ENCODE results near the gene TNNT1. TPM values are rescaled to one million over a fixed set of nuclear protein-coding genes. Genes with fewer than 3 reads are reported as not detected.

The TNNT1 gene
- total and polyA plus RNA-seq, 5 donors from 2014 or later, result not detected

DNA sequence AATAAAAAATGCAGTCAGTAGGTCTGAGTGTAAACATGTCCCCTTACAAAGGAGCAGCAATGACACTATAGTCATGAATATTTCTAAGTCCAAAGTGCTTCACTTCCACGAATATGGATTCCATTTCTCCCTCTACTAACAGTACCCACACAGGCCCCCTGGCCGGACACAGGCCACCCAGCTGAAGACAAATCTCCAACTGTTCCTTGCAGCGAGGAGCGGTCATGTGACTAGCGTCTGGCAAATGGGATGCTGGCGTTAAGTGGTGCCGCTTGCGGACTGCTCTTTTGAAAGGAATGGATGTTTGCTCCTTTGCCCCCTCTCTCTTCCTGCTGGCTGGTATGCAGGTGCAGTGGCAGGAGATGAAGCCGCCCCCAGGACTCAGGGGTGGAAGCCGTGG is 47.7 kb downstream of the TNNT1 start:
- no peak for ATAC-seq (ENCODE audit: low read depth in 2 of 2)

DNA sequence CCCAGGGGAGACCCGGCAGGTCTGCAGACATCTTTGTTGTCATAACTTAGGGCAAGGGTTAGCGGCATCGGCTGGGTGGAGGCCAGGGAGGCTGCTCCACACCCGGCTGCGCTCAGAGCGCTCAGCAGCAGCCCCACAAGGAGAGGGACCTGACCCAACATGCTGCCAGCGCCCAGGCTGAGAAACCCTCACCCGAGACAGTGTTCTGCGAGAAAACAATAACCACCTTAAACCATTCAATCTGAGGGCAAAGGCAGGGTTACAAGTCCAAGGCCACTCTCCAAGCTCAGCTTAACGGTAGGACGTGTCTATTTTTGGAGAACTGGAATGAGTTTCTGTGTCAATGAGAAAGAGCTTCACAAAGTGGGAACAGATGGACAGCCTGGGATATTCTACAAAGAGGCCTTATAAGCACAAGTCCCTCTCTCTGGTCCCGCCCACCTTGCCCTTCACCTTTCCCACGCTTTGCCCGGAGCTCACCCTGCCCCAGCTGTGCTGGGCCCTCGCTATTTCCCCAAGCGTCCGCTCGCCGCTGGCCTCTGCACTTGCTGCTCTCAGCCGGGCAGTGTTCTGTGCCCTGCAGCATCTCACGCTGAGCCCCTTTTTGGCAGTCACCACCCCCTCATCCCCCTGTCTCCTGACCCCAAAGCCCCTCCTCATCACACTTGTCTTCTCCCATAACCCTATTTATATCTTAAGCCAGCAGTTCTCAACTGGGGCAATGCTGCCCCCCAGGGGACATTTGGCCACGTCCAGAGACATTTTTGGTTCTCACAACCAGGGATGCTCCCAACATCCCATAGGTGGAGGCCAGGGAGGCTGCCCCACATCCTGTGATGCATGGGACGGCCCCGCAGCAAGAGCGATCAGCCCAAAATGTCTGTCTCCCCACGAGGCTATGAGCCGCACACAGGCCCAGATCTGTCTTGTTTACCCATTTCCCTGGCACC is 49.2 kb downstream of the TNNT1 start:
- no peaks in the 10 kb centered on the region for H3K27me3 ChIP-seq (ENCODE audit: control insufficient read depth, insufficient read depth, low read length)
- peaks cover 0 to 4% (median 1%) of the 10 kb centered on the region in 4 donors for H3K4me1 Mint-ChIP-seq
- H3K27ac ChIP-seq (ENCODE audit: insufficient read depth, low read length, poor library complexity, severe bottlenecking), result no peak overlapping the region
- no peaks in the 10 kb centered on the region for H3K9me3 Mint-ChIP-seq
- H3K4me3 Mint-ChIP-seq, result no peak overlapping the region
- no peaks in the 10 kb centered on the region for H3K27me3 Mint-ChIP-seq
- H3K4me3 ChIP-seq (ENCODE audit: low read depth, low read length), result no peak overlapping the region
- H3K36me3 Mint-ChIP-seq, result peaks cover 16% of the 10 kb centered on the region
- peak overlapping the region in 1 of 3 donors; percentile 48 for H3K27ac Mint-ChIP-seq
- DNase-seq, result no peak
- H3K4me1 ChIP-seq (ENCODE audit: control insufficient read depth, insufficient read depth, low read length, poor library complexity, severe bottlenecking), result no peaks in the 10 kb centered on the region
- H3K36me3 ChIP-seq (ENCODE audit: control insufficient read depth, insufficient read depth, low read length), result peaks cover 26% of the 10 kb centered on the region
- peaks cover 2 to 7% of the 10 kb centered on the region in 2 experiments for H3K9me3 ChIP-seq (ENCODE audit: control insufficient read depth in 2 of 2, low read length in 2 of 2)
- no peak for ATAC-seq (ENCODE audit: low read depth in 2 of 2)

More for the DNA sequence above, 47.7 kb downstream of the TNNT1 start:
- H3K27me3 ChIP-seq (ENCODE audit: control insufficient read depth, insufficient read depth, low read length), result no peaks in the 10 kb centered on the region
- no peak overlapping the region for H3K27ac Mint-ChIP-seq
- no peak overlapping the region for H3K4me3 ChIP-seq (ENCODE audit: low read depth, low read length)
- H3K27ac ChIP-seq (ENCODE audit: insufficient read depth, low read length, poor library complexity, severe bottlenecking), result no peak overlapping the region
- peaks cover 19% of the 10 kb centered on the region for H3K36me3 Mint-ChIP-seq
- peaks cover 21% of the 10 kb centered on the region for H3K36me3 ChIP-seq (ENCODE audit: control insufficient read depth, insufficient read depth, low read length)
- H3K9me3 Mint-ChIP-seq, result no peaks in the 10 kb centered on the region
- H3K4me1 ChIP-seq (ENCODE audit: control insufficient read depth, insufficient read depth, low read length, poor library complexity, severe bottlenecking), result no peaks in the 10 kb centered on the region
- DNase-seq, result no peak
- H3K9me3 ChIP-seq (ENCODE audit: control insufficient read depth in 2 of 2, low read length in 2 of 2), result peaks cover 2 to 7% of the 10 kb centered on the region in 2 experiments
- H3K4me3 Mint-ChIP-seq, result no peak overlapping the region
- no peaks in the 10 kb centered on the region for H3K27me3 Mint-ChIP-seq
- H3K4me1 Mint-ChIP-seq, result peaks cover 0 to 4% (median 1%) of the 10 kb centered on the region in 4 donors

GRCh38 chr19:55098716-55099556 is 50.1 kb downstream of the TNNT1 start:
- DNase-seq (no peak), ATAC-seq (ENCODE audit: low read depth in 2 of 2) (peak in 1 of 2 donors; percentile 11)
- Mint-ChIP-seq H3K36me3 (peaks cover 16% of the 10 kb centered on the region), H3K4me3 (no peak overlapping the region), H3K4me1 (peaks cover 0 to 4% (median 1%) of the 10 kb centered on the region in 4 donors), H3K27me3 (no peaks in the 10 kb centered on the region), H3K9me3 (no peaks in the 10 kb centered on the region), H3K27ac (no peak overlapping the region)
- Histone ChIP-seq H3K27me3 (ENCODE audit: control insufficient read depth, insufficient read depth, low read length) (no peaks in the 10 kb centered on the region), H3K36me3 (ENCODE audit: control insufficient read depth, insufficient read depth, low read length) (peaks cover 29% of the 10 kb centered on the region), H3K27ac (ENCODE audit: insufficient read depth, low read length, poor library complexity, severe bottlenecking) (no peak overlapping the region), H3K4me3 (ENCODE audit: low read depth, low read length) (no peak overlapping the region), H3K4me1 (ENCODE audit: control insufficient read depth, insufficient read depth, low read length, poor library complexity, severe bottlenecking) (no peaks in the 10 kb centered on the region), H3K9me3 (ENCODE audit: control insufficient read depth in 2 of 2, low read length in 2 of 2) (peaks cover 2 to 7% of the 10 kb centered on the region in 2 experiments)

DNA sequence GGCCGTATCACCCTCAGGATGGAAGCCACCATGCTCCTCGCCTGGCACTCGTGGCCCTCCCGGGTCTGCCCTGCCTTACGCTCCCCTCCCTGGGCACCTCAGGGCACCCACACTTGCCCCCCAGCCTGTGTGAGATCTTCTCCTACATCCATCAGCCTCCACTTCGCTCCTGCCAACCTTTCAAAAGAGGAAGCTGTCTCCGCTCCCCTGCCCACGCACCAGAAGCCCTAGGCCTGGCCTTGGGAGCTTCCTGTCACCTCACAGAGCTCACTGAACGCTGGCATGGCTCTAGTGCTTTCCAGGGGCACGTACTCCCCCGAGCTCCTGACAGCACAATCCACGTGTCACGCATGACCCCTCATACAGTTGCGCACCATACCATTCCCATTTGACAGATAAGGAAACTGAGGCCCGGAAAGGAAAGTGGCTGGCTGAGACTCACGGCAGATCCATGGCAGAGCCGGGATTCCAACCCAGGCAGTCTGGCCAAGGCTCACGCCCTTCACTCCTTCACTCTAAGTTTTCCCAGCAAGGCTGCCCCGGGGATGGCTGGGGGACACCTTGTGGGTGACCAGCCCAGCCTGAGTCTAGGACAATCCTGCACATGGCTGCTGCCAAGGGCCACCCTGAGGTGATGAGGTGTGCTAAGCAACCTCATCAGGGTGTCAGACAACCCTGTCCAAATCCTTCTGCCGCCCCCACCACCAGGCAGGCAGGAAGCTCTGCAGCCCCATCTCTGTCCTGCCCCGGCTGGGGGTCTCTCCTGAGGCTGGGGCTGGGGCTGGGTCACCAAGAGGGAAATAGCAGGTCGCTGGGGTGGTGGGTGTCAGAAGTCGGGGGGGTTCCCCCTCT is 50.9 kb downstream of the TNNT1 start:
- no peak overlapping the region for H3K4me3 Mint-ChIP-seq
- H3K4me3 ChIP-seq (ENCODE audit: low read depth, low read length), result no peak overlapping the region
- no peak for ATAC-seq (ENCODE audit: low read depth in 2 of 2)
- no peaks in the 10 kb centered on the region for H3K4me1 ChIP-seq (ENCODE audit: control insufficient read depth, insufficient read depth, low read length, poor library complexity, severe bottlenecking)
- peak overlapping the region in 1 of 3 donors; percentile 62 for H3K27ac Mint-ChIP-seq
- peaks cover 16% of the 10 kb centered on the region for H3K36me3 Mint-ChIP-seq
- no peaks in the 10 kb centered on the region for H3K9me3 Mint-ChIP-seq
- H3K36me3 ChIP-seq (ENCODE audit: control insufficient read depth, insufficient read depth, low read length), result peaks cover 24% of the 10 kb centered on the region
- peaks cover under 1 to 2% of the 10 kb centered on the region in 2 experiments for H3K9me3 ChIP-seq (ENCODE audit: control insufficient read depth in 2 of 2, low read length in 2 of 2)
- no peaks in the 10 kb centered on the region for H3K27me3 ChIP-seq (ENCODE audit: control insufficient read depth, insufficient read depth, low read length)
- no peaks in the 10 kb centered on the region for H3K27me3 Mint-ChIP-seq
- H3K27ac ChIP-seq (ENCODE audit: insufficient read depth, low read length, poor library complexity, severe bottlenecking), result no peak overlapping the region
- DNase-seq, result no peak
- H3K4me1 Mint-ChIP-seq, result peaks cover 0 to 4% (median 1%) of the 10 kb centered on the region in 4 donors

DNA sequence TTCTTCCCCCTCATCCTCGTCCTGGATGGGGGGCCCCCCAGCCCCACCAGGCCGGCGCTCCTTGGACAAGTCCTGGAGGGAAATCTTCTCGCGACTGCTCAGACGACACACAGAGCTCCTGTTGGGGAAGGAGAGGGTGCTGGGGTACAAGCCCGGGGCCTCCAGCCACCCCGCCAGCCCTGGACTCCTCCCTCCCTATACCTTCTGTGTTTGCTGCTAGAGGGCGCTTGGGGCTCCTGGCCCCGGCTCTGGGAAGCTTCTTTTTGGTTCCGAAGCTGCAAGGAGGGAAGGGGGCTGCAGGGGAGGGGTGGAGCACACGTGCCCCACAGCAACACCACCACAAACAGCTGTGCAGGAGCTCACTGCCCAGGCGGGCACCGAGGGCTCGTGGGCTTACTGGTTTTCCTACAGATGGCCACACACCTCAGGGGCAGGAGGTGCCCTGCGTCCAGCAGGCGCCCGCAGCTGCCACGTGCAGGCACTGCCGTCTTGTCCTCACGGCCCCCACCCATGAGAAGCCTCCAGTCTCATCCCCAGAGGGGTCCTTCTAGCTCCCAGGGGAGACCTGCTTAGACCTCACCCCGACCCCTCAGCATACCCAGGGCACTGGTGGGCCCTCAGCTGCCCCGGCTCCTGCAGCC is 52.8 kb downstream of the TNNT1 start:
- H3K27me3 ChIP-seq (ENCODE audit: control insufficient read depth, insufficient read depth, low read length), result no peaks in the 10 kb centered on the region
- H3K9me3 ChIP-seq (ENCODE audit: control insufficient read depth in 2 of 2, low read length in 2 of 2), result no peaks in the 10 kb centered on the region
- ATAC-seq (ENCODE audit: low read depth in 2 of 2) (no peak), DNase-seq (no peak)
- H3K27ac ChIP-seq (ENCODE audit: insufficient read depth, low read length, poor library complexity, severe bottlenecking), result no peak overlapping the region
- Mint-ChIP-seq H3K36me3 (peaks cover 5% of the 10 kb centered on the region), H3K27me3 (no peaks in the 10 kb centered on the region), H3K9me3 (no peaks in the 10 kb centered on the region), H3K27ac (no peak overlapping the region), H3K4me3 (no peak overlapping the region), H3K4me1 (peaks cover 0 to 4% (median 0%) of the 10 kb centered on the region in 4 donors)
- H3K4me3 ChIP-seq (ENCODE audit: low read depth, low read length), result no peak overlapping the region
- H3K36me3 ChIP-seq (ENCODE audit: control insufficient read depth, insufficient read depth, low read length), result peaks cover 12% of the 10 kb centered on the region
- H3K4me1 ChIP-seq (ENCODE audit: control insufficient read depth, insufficient read depth, low read length, poor library complexity, severe bottlenecking), result no peaks in the 10 kb centered on the region

DNA sequence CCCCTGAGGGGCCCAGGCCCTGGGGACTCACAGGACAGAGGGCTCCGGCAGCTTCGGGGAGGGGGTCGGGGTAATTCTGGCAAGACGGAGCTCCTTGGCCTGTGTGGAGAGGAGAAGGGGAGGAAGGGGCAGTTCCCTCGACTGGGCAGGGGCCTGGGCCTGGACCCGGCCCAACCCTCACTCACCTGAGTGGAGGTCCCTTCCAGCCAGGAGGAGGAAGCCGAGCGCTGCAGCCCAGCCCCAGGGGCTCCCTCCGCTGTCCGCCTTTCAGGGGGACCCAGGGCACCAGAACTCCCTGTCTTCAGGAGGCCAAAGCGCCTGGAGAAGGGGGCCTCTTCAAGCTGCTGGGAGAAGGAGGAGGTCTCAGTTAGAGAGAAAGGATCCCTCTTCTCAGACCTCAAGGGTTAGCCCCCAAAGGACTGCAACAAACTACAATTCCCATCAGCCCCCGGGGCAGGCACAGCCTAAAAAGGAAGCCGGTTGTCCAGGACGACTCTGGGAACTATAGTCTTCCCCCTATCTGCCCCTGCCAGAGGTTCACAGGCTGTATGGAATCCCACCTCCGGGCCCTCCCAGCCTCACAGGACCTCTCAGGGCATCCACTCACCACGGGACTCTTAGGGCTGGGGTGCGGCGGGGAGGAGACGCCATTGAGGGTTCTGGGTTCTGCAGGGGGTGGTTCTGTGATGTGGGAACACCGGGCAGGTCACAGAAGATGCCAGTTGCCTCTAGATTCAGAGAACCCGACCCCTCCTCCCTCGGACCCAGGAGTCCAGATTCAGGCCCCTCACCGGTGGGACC is 53.5 kb downstream of the TNNT1 start:
- Mint-ChIP-seq H3K4me3 (no peak overlapping the region), H3K9me3 (no peaks in the 10 kb centered on the region), H3K27me3 (no peaks in the 10 kb centered on the region), H3K36me3 (peaks cover 5% of the 10 kb centered on the region), H3K27ac (no peak overlapping the region), H3K4me1 (peaks cover 0 to 4% (median 0%) of the 10 kb centered on the region in 4 donors)
- no peak overlapping the region for H3K27ac ChIP-seq (ENCODE audit: insufficient read depth, low read length, poor library complexity, severe bottlenecking)
- no peak overlapping the region for H3K4me3 ChIP-seq (ENCODE audit: low read depth, low read length)
- no peaks in the 10 kb centered on the region for H3K27me3 ChIP-seq (ENCODE audit: control insufficient read depth, insufficient read depth, low read length)
- no peaks in the 10 kb centered on the region for H3K9me3 ChIP-seq (ENCODE audit: control insufficient read depth in 2 of 2, low read length in 2 of 2)
- H3K36me3 ChIP-seq (ENCODE audit: control insufficient read depth, insufficient read depth, low read length), result peaks cover 18% of the 10 kb centered on the region
- DNase-seq (no peak), ATAC-seq (ENCODE audit: low read depth in 2 of 2) (no peak)
- H3K4me1 ChIP-seq (ENCODE audit: control insufficient read depth, insufficient read depth, low read length, poor library complexity, severe bottlenecking), result no peaks in the 10 kb centered on the region
